DND-41 (cell line): Measurements from ENCODE around the gene SREBF2.

Source experiments
- CTCF ChIP-seq: IDR thresholded peaks from 2 replicates; pipeline ENCODE4 v1.5.1; 2012; ENCODE audit warnings: borderline replicate concordance, low read length, moderate library complexity, mild to moderate bottlenecking; ENCODE audit not compliant: poor library complexity, severe bottlenecking; ENCODE audit errors: extremely low read depth
- EZH2 ChIP-seq: IDR thresholded peaks from 3 replicates; pipeline ENCODE4 v1.6.1; 2012; ENCODE audit warnings: borderline replicate concordance, low read depth, mild to moderate bottlenecking, moderate library complexity, low read length, inconsistent platforms; ENCODE audit not compliant: severe bottlenecking

GRCh38 chr22:41801886-41802285 is 31.0 kb upstream of the SREBF2 start:
- TF ChIP-seq CTCF (no peak), EZH2 (no peak)
